Measurements from ENCODE around the gene CPED1. TPM values are rescaled to one million over a fixed set of nuclear protein-coding genes. Genes with fewer than 3 reads are reported as not detected.

The CPED1 gene
- total and polyA plus RNA-seq, 10 of the 15 experiments (the other 5 are each of a cell fraction or from before 2014, with no cell fraction given): 0.01 to 0.77 (median 0.10) TPM; not detected in 1

DNA sequence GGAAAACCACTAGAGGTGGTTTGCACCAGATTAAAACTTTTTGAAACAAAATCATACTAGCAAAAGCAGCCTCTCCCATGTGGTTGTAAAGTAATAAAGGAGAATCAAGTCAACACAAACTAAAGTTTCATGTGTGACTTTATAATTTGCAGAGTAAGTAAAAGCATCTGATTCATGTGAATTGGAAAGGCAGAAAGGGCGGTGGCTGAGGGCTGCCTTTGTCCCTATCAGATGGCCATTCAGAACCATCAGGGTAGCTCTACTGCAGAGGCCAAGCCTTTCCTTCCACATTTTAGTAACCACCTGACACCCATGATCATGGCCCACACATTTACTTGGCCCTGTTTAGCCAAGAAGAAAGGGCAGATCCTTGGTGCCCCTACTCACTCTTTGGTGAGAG is 356.0 kb downstream of the CPED1 start:
- Histone ChIP-seq H2AFZ (ENCODE audit: control insufficient read depth, low read depth, low read length) (no peak overlapping the region), H3K4me2 (ENCODE audit: control insufficient read depth, insufficient read depth) (no peak overlapping the region), H3K79me2 (ENCODE audit: control insufficient read depth, insufficient read depth, low read length) (no peaks in the 10 kb centered on the region), H3K9me3 (replicated peaks; ENCODE audit: control insufficient read depth, insufficient read depth, low read length) (no peaks in the 10 kb centered on the region), H3K27ac (ENCODE audit: control insufficient read depth, insufficient read depth) (no peak overlapping the region), H3K27me3 (replicated peaks in 1 of 2; ENCODE audit: control insufficient read depth in 2 of 2, insufficient read depth in 2 of 2, low read length in 1 of 2) (no peaks in the 10 kb centered on the region), H3K4me3 (no peak overlapping the region), H3K36me3 (ENCODE audit: control insufficient read depth in 2 of 2, insufficient read depth in 2 of 2, low read length in 1 of 2) (peaks cover 0 to 4% of the 10 kb centered on the region in 2 experiments; a peak in 3 of 4 replicates), H4K20me1 (ENCODE audit: control insufficient read depth, insufficient read depth) (no peaks in the 10 kb centered on the region), H3K9ac (ENCODE audit: control insufficient read depth, insufficient read depth, low read length) (no peak overlapping the region), H3K4me1 (ENCODE audit: control insufficient read depth, insufficient read depth, low read length) (no peaks in the 10 kb centered on the region)
- ChIA-PET RAD21 (ENCODE audit: unreplicated experiment) (no interaction called here), SMC1A (ENCODE audit: uncharacterized antibody, unreplicated experiment) (interaction anchor here (1.6 kb wide), 1 partner anchor 26 kb away, joined by 3 read pairs; no protein-coding TSS in a partner anchor), CTCF (interaction anchor here (1.3 to 2.6 kb wide), 2 partner anchors 181 to 204 kb away, joined by 3 to 8 read pairs; no protein-coding TSS in a partner anchor), POLR2A (no interaction called here)
- no peak for DNase-seq (ENCODE audit: low read depth, low spot score)
- no peak for FAIRE-seq
- no TSS peak for BruUV-seq (replicated peaks)
- WGBS (ENCODE audit: insufficient coverage, insufficient replicate concordance, low lambda C conversion rate, missing lambda C conversion rate): 92% methylated on average over 1 of the region's 1 CpG
- no peak for TF ChIP-seq DPF2 (IDR thresholded peaks at IDR 0.05)
- no peak for TF ChIP-seq RAD51 (IDR thresholded peaks at IDR 0.05)
- TF ChIP-seq RCOR1 (conservative IDR thresholded peaks at IDR 0.05; ENCODE audit: low read depth, low read length): no peak
- no peak for TF ChIP-seq TARDBP (IDR thresholded peaks at IDR 0.05; ENCODE audit: borderline replicate concordance)
- TF ChIP-seq, protein P1, sequence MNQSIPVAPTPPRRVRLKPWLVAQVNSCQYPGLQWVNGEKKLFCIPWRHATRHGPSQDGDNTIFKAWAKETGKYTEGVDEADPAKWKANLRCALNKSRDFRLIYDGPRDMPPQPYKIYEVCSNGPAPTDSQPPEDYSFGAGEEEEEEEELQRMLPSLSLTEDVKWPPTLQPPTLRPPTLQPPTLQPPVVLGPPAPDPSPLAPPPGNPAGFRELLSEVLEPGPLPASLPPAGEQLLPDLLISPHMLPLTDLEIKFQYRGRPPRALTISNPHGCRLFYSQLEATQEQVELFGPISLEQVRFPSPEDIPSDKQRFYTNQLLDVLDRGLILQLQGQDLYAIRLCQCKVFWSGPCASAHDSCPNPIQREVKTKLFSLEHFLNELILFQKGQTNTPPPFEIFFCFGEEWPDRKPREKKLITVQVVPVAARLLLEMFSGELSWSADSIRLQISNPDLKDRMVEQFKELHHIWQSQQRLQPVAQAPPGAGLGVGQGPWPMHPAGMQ (IDR thresholded peaks at IDR 0.05; ENCODE audit: borderline replicate concordance): no peak
- intact Hi-C loops (cut with micrococcal nuclease; ENCODE audit: unreplicated experiment) (no loop called here), in situ Hi-C loops (cut with MboI) (no loop called here)
- no peak for ATAC-seq

Small RNA genes within 50 kb of the gene (small RNA-seq; reads per million reads assigned to genes)
- gene HMGN1P18 (not detected), gene RNA5SP240 (not detected), gene RNA5SP241 (not detected), gene RNU6-517P (not detected)

Other genes starting within 250 kb of the CPED1 start
- 1.5 and 1.6 TPM in 2 replicates for gene TSPAN12, start 130.6 kb upstream of the CPED1 start, total RNA-seq (2014; rRNA removed)
- gene TSPAN12, start 130.6 kb upstream of the CPED1 start, total RNA-seq (2014; rRNA removed; fragmentation: Illumina TruSeq; extraction: Trizol): 0.67 and 0.78 TPM in 2 replicates
- 1.3 and 1.9 TPM in 2 replicates for gene TSPAN12, start 130.6 kb upstream of the CPED1 start, total RNA-seq (2021)
- gene TSPAN12, start 130.6 kb upstream of the CPED1 start, polyA plus RNA-seq (2011; rRNA removed): 110 and 170 TPM in 2 replicates
- 1.2 and 2.1 TPM in 2 replicates for gene TSPAN12, start 130.6 kb upstream of the CPED1 start, polyA plus RNA-seq (2014; fragmentation: Illumina TruSeq; extraction: Trizol)
- 1 to 10 TPM in 1 of 2 experiments, under 1 TPM in 1; 0.75 to 1.3 TPM for gene TSPAN12, start 130.6 kb upstream of the CPED1 start, polyA plus RNA-seq (2014; fragmentation: Nextera tagmentation; extraction: Ambion mirVana)
- gene TSPAN12, start 130.6 kb upstream of the CPED1 start, polyA plus RNA-seq (2014; rRNA removed): 0.74 and 1.3 TPM in 2 replicates
- 1 to 10 TPM; 2.0 to 2.2 TPM for gene TSPAN12, start 130.6 kb upstream of the CPED1 start, polyA plus RNA-seq (2016; fragmentation: Nextera tagmentation; extraction: Ambion mirVana)
- 12.9 and 13.2 TPM in 2 replicates for gene ING3, start 37.9 kb upstream of the CPED1 start, total RNA-seq (2014; rRNA removed)
- gene ING3, start 37.9 kb upstream of the CPED1 start, total RNA-seq (2014; rRNA removed; fragmentation: Illumina TruSeq; extraction: Trizol): 18.4 and 21.1 TPM in 2 replicates
- 15.2 and 15.5 TPM in 2 replicates for gene ING3, start 37.9 kb upstream of the CPED1 start, total RNA-seq (2021)
- gene ING3, start 37.9 kb upstream of the CPED1 start, polyA plus RNA-seq (2011; rRNA removed): 40.3 and 57.9 TPM in 2 replicates
- gene ING3, start 37.9 kb upstream of the CPED1 start, polyA plus RNA-seq (2014; fragmentation: Illumina TruSeq; extraction: Trizol): 24.7 and 28.0 TPM in 2 replicates
- 10 to 100 TPM; 44.3 to 60.8 TPM for gene ING3, start 37.9 kb upstream of the CPED1 start, polyA plus RNA-seq (2014; fragmentation: Nextera tagmentation; extraction: Ambion mirVana)
- 9.8 and 12.1 TPM in 2 replicates for gene ING3, start 37.9 kb upstream of the CPED1 start, polyA plus RNA-seq (2014; rRNA removed)
- 10 to 100 TPM; 33.0 to 41.1 TPM for gene ING3, start 37.9 kb upstream of the CPED1 start, polyA plus RNA-seq (2016; fragmentation: Nextera tagmentation; extraction: Ambion mirVana)